Mononuclear cell (primary cell): Measurements from ENCODE around the gene INPP4A. TPM values are rescaled to one million over a fixed set of nuclear protein-coding genes. Genes with fewer than 3 reads are reported as not detected.
A peak's percentile ranks its signal among the peaks of the same experiment; 100 is the strongest.

ENCODE experiments used
- H3K27me3 ChIP-seq: 2 replicates; pipeline ENCODE4 v1.6.0; 2011; ENCODE audit warnings: low read length, control low read depth; ENCODE audit not compliant: insufficient read depth
- H3K4me1 ChIP-seq: 2 replicates; pipeline ENCODE4 v1.5.1; 2011; ENCODE audit warnings: mild to moderate bottlenecking, low read length, control low read depth; ENCODE audit not compliant: insufficient read depth
- H3K4me3 ChIP-seq: 2 replicates; pipeline ENCODE4 v1.5.1; 2011; ENCODE audit warnings: mild to moderate bottlenecking, low read length, moderate library complexity
- H3K9me3 ChIP-seq: 2 replicates; pipeline ENCODE4 v1.5.1; 2011; ENCODE audit warnings: low read depth, mild to moderate bottlenecking, control low read depth, low read length
- total RNA-seq: library from RNA; depleted of rRNA; stranded (reverse); fragments of >200 nt; gene quantifications from one replicate; pipeline ENCODE4 v1.2.3, GENCODE V29; 2012

Gene INPP4A
- total RNA-seq, 1 donor = 48.2 TPM

DNA sequence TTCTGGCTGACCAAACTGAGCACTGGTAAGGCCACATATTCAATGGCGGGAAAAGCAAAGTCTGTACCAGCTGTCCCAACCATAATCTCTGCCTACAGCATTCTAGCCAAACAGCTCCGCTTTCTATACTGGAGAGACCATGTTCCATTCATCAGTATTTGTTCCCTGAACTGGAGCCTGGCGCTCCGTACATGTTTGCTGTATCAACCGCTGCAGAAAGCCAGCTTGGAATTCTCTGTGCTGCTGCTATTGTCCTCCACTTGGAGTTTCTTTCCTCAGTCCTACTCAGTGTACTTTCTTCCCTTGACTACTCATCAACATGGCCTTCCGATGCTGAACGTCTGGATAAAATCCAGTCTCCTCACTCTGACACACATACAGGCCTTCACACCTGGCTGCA, 161.8 kb downstream of the INPP4A start:
- no peak overlapping the region for H3K4me3 ChIP-seq
- no peaks in the 10 kb centered on the region for H3K27me3 ChIP-seq
- H3K9me3 ChIP-seq = no peaks in the 10 kb centered on the region
- peaks cover 37% of the 10 kb centered on the region for H3K4me1 ChIP-seq

DNA sequence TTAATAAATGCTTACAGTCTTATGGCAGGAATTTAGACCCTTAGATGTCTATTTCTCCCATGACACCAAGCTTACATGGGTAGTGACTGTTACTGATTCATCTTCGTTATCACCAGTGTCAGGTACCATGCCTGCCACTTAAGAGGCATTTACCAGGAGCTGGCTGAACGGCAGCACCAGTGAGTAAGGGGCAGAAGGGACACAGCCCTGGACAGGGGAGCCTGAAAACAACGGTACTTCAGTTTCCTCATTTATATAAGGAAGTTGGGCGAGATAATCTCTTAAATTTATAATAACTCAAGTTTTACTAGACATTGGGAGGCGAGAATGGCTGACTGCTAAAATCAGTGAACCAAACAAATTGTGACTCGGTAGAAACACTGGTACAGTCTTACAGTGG, 162.4 kb downstream of the INPP4A start:
- Histone ChIP-seq H3K27me3 (no peaks in the 10 kb centered on the region), H3K4me1 (peaks cover 37% of the 10 kb centered on the region), H3K4me3 (peak overlapping the region; percentile 93), H3K9me3 (no peaks in the 10 kb centered on the region)

DNA sequence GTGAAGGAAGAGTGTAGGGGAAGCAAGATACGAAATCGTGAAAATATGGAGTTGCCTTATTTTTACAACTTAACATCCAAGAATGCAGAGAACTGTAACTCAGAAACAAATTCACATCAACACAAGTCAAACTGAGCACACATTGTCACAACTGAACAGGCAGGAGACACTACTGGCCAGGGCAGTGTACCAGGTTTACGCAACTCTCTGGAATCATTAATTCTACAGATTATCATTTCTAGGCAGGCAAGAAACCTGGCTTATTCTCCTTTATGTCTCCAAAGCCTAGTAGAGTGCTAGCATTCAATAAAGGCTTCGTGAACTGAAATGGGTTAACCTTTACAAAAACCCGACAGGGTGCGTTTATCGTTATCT, 163.1 kb downstream of the INPP4A start:
- peaks cover 37% of the 10 kb centered on the region for H3K4me1 ChIP-seq
- no peaks in the 10 kb centered on the region for H3K27me3 ChIP-seq
- H3K4me3 ChIP-seq = peak overlapping the region; percentile 93
- no peaks in the 10 kb centered on the region for H3K9me3 ChIP-seq

DNA sequence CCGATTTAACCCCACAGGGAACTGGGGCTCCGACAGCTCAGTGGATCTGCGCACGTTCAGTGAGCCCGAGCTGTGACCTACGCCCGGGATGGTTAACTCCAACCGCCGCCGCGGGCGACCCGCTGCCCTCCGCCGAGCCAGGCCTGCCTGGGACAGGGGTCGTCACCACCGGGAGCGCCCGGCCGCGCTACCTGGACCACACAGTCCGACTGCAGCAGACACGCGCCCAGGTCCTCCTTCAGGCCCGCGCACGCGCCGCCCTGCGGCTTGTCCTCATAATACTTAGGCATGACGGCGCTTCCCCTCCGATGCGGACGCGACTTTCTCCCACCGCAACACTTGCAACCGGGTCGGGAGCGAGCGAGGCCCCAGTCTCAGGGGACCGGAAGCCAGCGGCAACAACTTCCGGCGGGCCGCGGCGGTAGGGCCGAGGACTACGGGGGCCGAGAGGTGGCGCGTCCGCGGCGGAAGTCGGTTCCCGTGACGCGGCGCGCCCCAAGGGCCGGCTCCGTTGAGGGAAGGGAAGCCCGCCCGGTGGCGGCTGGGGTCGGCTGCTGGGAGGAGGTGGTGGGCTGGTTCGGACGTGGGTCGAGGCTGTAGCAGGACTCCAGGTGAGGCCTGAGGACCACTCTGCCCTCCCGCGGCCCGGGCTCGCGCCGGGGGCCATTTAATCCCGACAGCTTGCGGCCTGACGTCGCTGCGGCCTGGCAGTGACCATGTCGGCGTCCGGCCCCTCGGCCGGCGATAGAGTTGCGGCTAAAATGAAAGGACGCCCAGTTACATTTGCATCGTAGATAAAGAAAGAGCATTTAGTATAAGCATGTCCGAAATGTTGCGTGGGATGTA, 163.7 kb downstream of the INPP4A start, which contains the start of the genes COA5 and UNC50:
Gene COA5 (minus strand): TSS at position 397 of the 846 bp plus-strand sequence. CDS start 107 bp downstream, at position 290.
Gene UNC50 (plus strand): TSS at position 474 of the 846 bp plus-strand sequence. CDS start 1,171 bp downstream, outside the sequence.
- H3K27me3 ChIP-seq = no peaks in the 10 kb centered on the region
- H3K4me1 ChIP-seq = peaks cover 37% of the 10 kb centered on the region
- H3K4me3 ChIP-seq = peak within 1 kb of the TSS; percentile 93
- H3K9me3 ChIP-seq = no peaks in the 10 kb centered on the region

DNA sequence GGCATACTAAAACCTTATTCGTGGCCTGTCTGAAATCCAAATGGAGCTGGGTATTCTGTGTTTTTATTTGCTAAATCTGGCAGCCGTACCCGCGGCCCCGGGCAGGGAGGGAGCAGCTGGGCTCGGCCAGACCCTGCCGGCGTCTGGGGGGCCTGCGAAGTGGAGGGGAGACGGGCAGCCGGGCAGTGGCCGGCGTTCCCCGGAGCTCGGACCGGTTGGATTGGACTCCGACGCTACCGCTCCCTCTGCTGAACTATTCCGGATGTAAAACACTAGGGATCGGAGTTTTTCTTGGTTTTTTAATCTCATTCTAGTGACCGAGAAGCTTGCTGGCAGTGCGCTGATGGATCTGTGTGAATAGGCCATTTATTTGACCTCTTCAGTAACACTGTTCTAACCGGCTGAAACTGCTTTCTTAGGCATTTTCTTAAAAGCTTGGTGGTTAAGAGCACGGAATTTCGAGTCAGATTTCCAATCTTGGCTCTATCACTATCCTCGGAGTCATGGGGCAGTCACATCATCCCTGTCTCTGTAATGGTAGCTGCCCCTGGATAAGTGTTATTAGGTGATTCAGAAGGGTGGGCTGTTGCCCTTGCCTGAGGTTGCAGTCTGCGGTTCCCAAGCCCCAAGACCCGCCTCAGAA, 164.4 kb downstream of the INPP4A start:
- Histone ChIP-seq H3K27me3 (no peaks in the 10 kb centered on the region), H3K4me1 (peaks cover 37% of the 10 kb centered on the region), H3K4me3 (peak overlapping the region; percentile 93), H3K9me3 (no peaks in the 10 kb centered on the region)

DNA sequence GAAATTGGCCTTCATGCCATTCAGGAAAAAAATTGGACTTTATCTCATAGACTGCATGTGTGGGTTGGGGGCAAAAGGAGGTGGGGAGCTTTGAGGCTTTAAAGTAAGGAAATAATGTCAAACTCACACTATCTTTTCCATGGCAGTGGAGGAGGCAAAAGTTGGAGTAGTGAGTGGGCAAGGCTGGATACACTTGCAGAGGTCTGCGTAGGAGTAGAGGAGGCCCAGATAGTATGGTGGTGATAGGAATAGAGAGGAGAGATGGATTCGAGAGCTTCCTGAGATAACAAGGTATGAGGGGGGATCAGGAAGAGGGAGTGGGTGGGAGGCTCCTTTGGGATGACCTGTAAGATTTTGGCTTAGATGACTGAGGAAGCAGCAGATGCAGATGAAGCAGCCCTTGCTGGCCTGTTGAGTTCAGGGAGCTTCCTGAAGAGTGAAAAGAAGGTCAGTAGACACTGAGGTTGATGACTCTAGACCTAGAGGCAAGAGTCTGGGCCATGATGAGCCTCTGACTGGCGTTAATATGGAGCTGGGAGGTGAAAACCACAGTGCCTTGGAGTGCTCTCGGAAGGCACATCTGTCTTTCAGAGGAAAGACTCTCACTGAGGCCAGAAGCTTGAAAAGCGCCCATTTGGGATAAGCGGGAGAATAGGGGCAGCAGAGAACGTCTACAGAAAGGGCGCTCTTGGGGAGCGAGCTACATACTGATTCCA, 169.5 kb downstream of the INPP4A start:
- Histone ChIP-seq H3K9me3 (no peaks in the 10 kb centered on the region), H3K27me3 (no peaks in the 10 kb centered on the region), H3K4me1 (peaks cover 18% of the 10 kb centered on the region), H3K4me3 (no peak overlapping the region)

DNA sequence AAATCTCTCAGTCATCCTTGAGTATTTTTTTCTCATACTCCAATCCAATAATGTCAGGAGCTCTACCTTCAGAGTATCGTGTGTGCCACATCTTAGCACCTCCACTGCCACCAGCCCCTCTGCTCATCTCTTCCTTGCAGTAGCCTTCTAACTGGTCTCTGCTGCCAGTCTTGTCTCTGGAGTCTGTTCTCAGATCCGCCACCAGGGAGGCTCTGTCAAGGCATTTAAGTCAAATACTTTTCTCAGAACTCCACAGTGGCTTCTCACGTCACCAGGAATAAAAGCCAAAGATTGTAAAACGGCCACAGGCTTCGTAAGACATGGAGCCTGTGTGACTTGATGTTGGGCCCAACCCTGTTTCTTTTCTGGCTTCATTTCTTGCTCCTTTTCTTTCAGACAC, 170.8 kb downstream of the INPP4A start:
- Histone ChIP-seq H3K4me3 (no peak overlapping the region), H3K4me1 (peaks cover 5% of the 10 kb centered on the region), H3K9me3 (no peaks in the 10 kb centered on the region), H3K27me3 (no peaks in the 10 kb centered on the region)

DNA sequence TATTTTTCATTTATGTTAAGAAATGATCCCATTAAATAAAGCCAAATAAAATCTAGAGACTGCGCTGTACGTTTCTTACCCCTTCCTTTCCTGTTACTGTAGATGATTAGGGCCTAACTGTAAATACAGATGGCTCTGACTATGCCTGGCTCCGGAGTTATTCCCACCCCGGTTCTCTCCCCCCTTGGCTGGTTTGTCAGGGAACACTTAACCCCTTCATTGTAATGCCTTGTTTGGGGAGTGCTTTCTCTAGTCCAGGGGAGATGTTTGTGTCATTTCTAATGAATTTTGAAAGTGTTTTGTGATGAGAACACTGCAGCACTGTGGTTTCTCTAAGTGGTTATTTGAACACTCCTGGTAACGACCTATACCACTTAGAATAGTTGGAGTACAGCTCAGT, 172.5 kb downstream of the INPP4A start:
- Histone ChIP-seq H3K9me3 (no peaks in the 10 kb centered on the region), H3K4me1 (no peaks in the 10 kb centered on the region), H3K4me3 (no peak overlapping the region), H3K27me3 (no peaks in the 10 kb centered on the region)

DNA sequence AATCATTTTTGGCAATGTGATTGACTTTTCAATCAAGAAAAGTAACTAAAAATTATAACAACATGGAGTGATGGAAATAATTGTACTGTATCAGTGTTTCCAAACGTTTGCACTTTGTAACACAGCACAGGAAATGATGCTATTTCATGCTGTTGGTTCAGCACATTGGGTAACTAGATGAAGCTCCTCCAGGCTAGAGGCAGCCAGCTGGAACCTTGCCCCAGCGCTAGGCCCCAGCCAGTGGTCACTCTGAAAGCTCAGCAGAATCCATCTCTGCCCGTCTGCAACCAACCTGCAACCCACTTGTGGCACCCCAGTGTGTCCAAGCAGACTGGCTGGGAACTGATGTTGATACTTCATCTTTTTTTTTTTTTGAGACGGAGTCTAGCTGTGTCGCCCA, 179.0 kb downstream of the INPP4A start:
- H3K27me3 ChIP-seq = no peaks in the 10 kb centered on the region
- H3K9me3 ChIP-seq = no peaks in the 10 kb centered on the region
- no peaks in the 10 kb centered on the region for H3K4me1 ChIP-seq
- no peak overlapping the region for H3K4me3 ChIP-seq

DNA sequence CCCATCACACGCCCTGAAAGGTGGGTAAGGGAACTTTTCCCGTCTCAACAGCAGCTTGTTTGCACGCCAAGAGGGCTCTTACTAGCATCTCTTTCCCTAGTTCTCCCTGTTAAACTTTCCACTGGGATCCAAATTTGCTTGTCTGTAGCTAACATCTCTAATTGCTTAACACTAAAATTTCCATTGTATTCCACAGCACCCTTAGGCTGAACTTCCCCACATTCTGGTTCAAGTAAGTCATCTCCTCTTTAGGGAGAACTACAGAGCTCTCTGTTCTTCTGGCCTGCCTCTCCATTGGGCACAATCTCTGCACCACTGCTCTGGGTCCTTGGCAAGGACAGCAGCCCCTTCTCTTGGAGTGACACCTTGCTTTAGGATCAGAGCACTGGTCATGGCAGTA, 187.7 kb downstream of the INPP4A start:
- H3K4me1 ChIP-seq = peaks cover 17% of the 10 kb centered on the region
- H3K27me3 ChIP-seq = no peaks in the 10 kb centered on the region
- no peak overlapping the region for H3K4me3 ChIP-seq
- H3K9me3 ChIP-seq = no peaks in the 10 kb centered on the region

DNA sequence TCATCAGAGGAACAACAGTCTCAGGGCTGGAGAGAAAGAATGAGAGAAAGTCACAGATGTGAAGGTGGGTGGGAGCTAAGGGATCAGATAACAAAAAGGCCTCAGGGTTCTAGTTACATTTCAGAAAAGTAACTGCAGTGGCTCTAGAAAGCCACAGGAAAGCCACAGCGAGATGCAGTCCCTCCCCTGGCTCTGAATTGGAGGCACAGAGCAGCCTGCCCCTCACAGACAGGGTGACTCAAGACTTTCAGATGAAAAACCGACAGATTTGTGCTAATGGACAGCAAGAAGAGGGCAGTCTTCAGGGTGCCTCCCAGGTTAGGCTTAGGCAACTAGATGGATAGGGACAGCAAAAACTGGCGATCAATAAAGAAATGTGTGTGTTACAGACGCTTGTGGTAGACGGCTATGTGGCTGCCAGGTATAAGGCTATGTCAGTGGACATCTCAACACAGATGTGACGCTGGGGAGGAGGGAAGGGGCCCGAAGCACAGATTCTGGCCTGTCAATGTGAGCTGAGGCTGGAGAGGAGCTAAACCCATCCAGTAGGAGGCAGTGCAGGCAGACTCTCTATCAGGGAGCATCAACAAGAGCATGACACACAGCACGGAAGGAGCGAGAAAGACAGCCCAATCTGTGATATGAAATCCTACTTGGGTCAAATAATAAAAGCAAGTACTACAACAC, 189.9 kb downstream of the INPP4A start:
- H3K4me1 ChIP-seq = peaks cover 27% of the 10 kb centered on the region
- no peaks in the 10 kb centered on the region for H3K9me3 ChIP-seq
- H3K4me3 ChIP-seq = no peak overlapping the region

DNA sequence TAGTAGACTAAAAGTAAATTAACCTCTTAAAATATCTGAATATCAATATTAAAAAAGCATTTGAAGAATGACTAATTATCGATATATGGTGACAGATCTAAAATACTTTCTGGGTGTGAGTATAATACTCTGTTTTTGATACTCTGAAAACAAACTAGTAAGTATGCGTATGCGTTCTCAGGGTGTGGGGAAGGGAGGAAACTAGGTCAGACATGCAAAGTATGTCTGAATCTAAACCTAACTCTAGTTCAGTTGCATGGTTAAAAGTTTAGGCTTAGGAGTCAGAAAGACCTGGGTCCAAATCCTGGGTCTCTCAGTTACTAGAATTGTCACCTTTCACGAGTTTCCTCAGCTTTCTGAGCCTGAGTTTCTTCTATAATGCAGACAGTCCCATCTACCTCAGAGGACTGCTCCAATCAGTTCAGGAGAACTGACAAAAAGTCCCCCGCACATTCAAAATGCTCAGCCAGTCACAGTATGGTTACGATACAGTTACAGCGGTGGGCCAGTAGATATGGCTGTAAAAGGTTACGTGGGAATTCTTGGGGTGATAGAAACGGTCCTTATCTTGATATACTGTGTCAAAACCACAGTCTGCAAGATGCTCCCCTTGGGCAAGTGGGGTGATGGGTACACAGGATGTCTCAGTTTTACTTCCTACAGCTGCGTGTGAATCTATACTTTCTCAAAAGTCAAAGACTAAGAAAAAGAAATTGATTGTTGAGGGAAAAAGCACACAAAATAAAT, 192.9 kb downstream of the INPP4A start:
- no peak overlapping the region for H3K4me3 ChIP-seq
- no peaks in the 10 kb centered on the region for H3K27me3 ChIP-seq
- H3K4me1 ChIP-seq = peaks cover 27% of the 10 kb centered on the region
- H3K9me3 ChIP-seq = no peaks in the 10 kb centered on the region

More for the DNA sequence above, 189.9 kb downstream of the INPP4A start:
- H3K27me3 ChIP-seq = no peaks in the 10 kb centered on the region

DNA sequence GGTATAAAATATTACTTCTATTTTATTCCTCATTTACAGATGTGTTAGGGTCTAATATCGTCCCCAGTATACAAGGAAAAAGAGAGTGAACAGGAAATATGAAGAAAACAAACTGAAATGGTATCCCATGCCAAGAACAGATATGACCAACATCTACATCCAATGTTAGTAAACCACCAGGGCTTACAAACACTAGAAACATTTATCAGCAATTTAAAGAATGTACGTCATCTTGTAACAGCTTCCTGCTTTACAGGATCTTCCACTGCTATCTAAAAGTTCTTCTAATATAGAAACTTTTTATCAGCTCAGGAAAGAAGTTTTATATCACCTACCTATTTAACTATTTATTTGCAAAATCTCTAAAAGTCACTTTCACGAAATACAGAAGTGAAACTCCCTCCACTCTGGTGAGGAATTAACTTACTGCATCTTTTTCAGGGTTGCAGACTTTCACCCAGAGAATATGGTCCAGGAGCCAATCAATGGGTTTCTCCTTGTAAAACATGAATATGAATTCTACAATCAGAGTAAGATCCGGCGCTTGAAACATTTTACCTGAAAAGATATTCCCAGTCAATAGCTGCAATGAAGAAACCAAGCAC, 198.9 kb downstream of the INPP4A start:
- Histone ChIP-seq H3K9me3 (no peaks in the 10 kb centered on the region), H3K4me1 (peaks cover 4% of the 10 kb centered on the region), H3K4me3 (no peak overlapping the region), H3K27me3 (no peaks in the 10 kb centered on the region)
